Keratinocyte (primary cell): ENCODE results near the gene MT1B. TPM values are rescaled to one million over a fixed set of nuclear protein-coding genes. Genes with fewer than 3 reads are reported as not detected.

Experiments
- DNase-seq: peaks from one replicate; pipeline ENCODE4 v3.0.0-alpha.2; 2011; ENCODE audit warnings: low read depth, missing footprints, low spot score
- FAIRE-seq: peaks from 2 replicates; lab custom pipeline; 2011; peaks lifted over from hg19 to GRCh38; lab: Jason Lieb, UNC
- H2AFZ ChIP-seq: 2 replicates; pipeline ENCODE4 v1.6.0; 2012; ENCODE audit warnings: low read length, control low read depth, inconsistent platforms; ENCODE audit not compliant: control insufficient read depth
- H3K27ac ChIP-seq: 2 replicates; pipeline ENCODE4 v1.5.1; 2011; ENCODE audit warnings: low read length; ENCODE audit not compliant: control insufficient read depth, insufficient read depth
- H3K27me3 ChIP-seq: 3 replicates; pipeline ENCODE4 v1.6.0; 2011; ENCODE audit warnings: low read length; ENCODE audit not compliant: control insufficient read depth, insufficient read depth; ENCODE audit errors: extremely low read depth
- H3K36me3 ChIP-seq, 2 experiments: 2 replicates in 1 of 2; 3 replicates in 1 of 2; pipeline ENCODE4 v1.5.1; 2011; ENCODE audit warnings: low read length in 2 of 2, mild to moderate bottlenecking in 1 of 2; ENCODE audit not compliant: control insufficient read depth in 2 of 2, insufficient read depth in 2 of 2; ENCODE audit errors: extremely low read depth in 1 of 2
- H3K4me1 ChIP-seq: 3 replicates; pipeline ENCODE4 v1.5.1; 2011; ENCODE audit warnings: low read length; ENCODE audit not compliant: control insufficient read depth, insufficient read depth; ENCODE audit errors: extremely low read depth
- H3K4me2 ChIP-seq: 3 replicates; pipeline ENCODE4 v1.6.0; 2011; ENCODE audit warnings: low read depth, low read length; ENCODE audit not compliant: control insufficient read depth, insufficient read depth; ENCODE audit errors: extremely low read depth
- H3K4me3 ChIP-seq, 3 experiments: fragments of 200-600 bp in 1 of 3; sonication (generic) in 1 of 3; 2 replicates in 2 of 3; 3 replicates in 1 of 3; pipeline ENCODE4 v1.5.1; 2011 to 2016; ENCODE audit warnings: low read length in 3 of 3, mild to moderate bottlenecking in 3 of 3, control low read depth in 2 of 3, inconsistent platforms in 1 of 3, low read depth in 1 of 3, mixed read lengths in 1 of 3, mixed run types in 1 of 3, moderate library complexity in 1 of 3; ENCODE audit not compliant: control insufficient read depth in 2 of 3, insufficient read depth in 2 of 3; ENCODE audit errors: extremely low read depth in 1 of 3
- H3K79me2 ChIP-seq: 2 replicates; pipeline ENCODE4 v1.6.0; 2012; ENCODE audit warnings: low read length; ENCODE audit not compliant: control insufficient read depth, insufficient read depth
- H3K9ac ChIP-seq: 3 replicates; pipeline ENCODE4 v1.6.0; 2011; ENCODE audit warnings: low read length; ENCODE audit not compliant: control insufficient read depth, insufficient read depth; ENCODE audit errors: extremely low read depth
- H3K9me1 ChIP-seq: 3 replicates; pipeline ENCODE4 v1.6.0; 2011; ENCODE audit warnings: low read length; ENCODE audit not compliant: control insufficient read depth, insufficient read depth; ENCODE audit errors: extremely low read depth
- H3K9me3 ChIP-seq: 2 replicates; pipeline ENCODE4 v1.5.1; 2012; ENCODE audit warnings: low read depth, low read length; ENCODE audit not compliant: control insufficient read depth
- H4K20me1 ChIP-seq: 3 replicates; pipeline ENCODE4 v1.6.0; 2011; ENCODE audit warnings: low read length; ENCODE audit not compliant: control insufficient read depth, insufficient read depth; ENCODE audit errors: extremely low read depth
- EZH2 ChIP-seq: IDR thresholded peaks from one replicate; pipeline ENCODE4 v1.6.1; 2012; ENCODE audit warnings: inconsistent platforms, mild to moderate bottlenecking, low read length, moderate library complexity
- dilution Hi-C: fragments of 300-500 bp; cut with MboI; formaldehyde crosslinking; loops from one replicate; pipeline ENCODE4 v1.7.0; 2020; ENCODE audit warnings: low sequenced_read_pairs; ENCODE audit not compliant: extremely low pct_ligation_motif_present
- polyA plus RNA-seq, 5 experiments: library from polyadenylated mRNA; depleted of rRNA in 3 of 5; stranded (reverse) in 3 of 5; stranded (forward) in 1 of 5; unstranded in 1 of 5; fragments of >200 nt; gene quantifications; 1 replicate in 1 of 5; 2 replicates in 3 of 5; 3 replicates in 1 of 5; pipeline versions ENCODE4 v1.2.1 to v1.2.3, GENCODE V29; 2011 to 2012; ENCODE audit warnings: missing spikeins in 2 of 5, low read depth in 1 of 5, low replicate concordance in 1 of 5
- TF ChIP-seq, protein P1 (sequence below), 3 experiments: IDR thresholded peaks in 1 of 3; conservative IDR thresholded peaks in 1 of 3; optimal IDR thresholded peaks in 1 of 3; 2 replicates in 2 of 3; 3 replicates in 1 of 3; pipeline versions ENCODE3 to v1.5.1; 2011; ENCODE audit warnings: low read length in 3 of 3, mild to moderate bottlenecking in 3 of 3, moderate library complexity in 2 of 3, control low read depth in 1 of 3, inconsistent platforms in 1 of 3; ENCODE audit not compliant: insufficient read depth in 2 of 3; ENCODE audit errors: extremely low read depth in 1 of 3

Gene MT1B
- polyA plus RNA-seq, 1 donor (not counting 4 experiments of a cell fraction or from before 2014, with no cell fraction given): not detected

DNA sequence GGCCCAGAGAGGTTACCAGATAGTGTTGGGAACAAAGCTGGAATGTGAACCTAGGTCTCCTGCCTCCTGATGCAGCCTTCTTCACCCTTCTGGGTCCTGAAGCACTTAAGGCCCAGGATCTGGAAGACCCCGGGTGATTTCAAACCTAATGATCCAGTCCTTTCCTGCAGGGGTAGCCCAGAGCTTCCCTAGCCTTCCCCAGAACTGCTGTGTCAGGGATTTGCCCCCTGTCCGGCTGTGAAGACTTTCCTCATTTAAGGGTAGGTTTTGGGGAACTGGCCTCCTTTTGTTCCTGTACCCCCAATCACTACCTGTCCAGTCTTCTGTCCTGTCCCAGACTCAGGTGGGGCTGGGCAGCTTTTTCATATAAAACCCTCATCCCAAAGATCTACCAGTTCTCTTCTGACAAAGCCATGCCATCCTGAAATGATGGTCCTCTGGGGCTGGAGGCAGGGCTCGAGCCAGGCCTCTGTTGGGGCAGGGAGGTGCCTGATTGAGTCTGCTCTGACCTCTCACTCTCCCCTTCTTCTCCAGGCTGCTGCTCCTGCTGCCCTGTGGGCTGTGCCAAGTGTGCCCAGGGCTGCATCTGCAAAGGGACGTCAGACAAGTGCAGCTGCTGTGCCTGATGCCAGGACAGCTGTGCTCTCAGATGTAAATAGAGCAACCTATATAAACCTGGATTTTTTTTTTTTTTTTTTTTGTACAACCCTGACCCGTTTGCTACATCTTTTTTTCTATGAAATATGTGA is 31.9 kb downstream of the MT1B start:
- DNase-seq (no peak), FAIRE-seq (no peak)
- H4K20me1 ChIP-seq: no peaks in the 10 kb centered on the region
- H3K27ac ChIP-seq: no peak overlapping the region
- no peak overlapping the region for H2AFZ ChIP-seq
- peak overlapping the region; percentile 100 for H3K4me2 ChIP-seq
- H3K9me3 ChIP-seq: peaks cover 1% of the 10 kb centered on the region
- H3K27me3 ChIP-seq: no peaks in the 10 kb centered on the region
- dilution Hi-C loops: no loop called here
- H3K9ac ChIP-seq: peak overlapping the region; percentile 84
- H3K4me3 ChIP-seq: peak overlapping the region; percentile 55 to 91 (median 80)
- H3K36me3 ChIP-seq: peaks cover 0 to 3% of the 10 kb centered on the region in 2 experiments
- H3K79me2 ChIP-seq: peaks cover 4% of the 10 kb centered on the region
- H3K9me1 ChIP-seq: no peaks in the 10 kb centered on the region
- TF ChIP-seq, protein P1, sequence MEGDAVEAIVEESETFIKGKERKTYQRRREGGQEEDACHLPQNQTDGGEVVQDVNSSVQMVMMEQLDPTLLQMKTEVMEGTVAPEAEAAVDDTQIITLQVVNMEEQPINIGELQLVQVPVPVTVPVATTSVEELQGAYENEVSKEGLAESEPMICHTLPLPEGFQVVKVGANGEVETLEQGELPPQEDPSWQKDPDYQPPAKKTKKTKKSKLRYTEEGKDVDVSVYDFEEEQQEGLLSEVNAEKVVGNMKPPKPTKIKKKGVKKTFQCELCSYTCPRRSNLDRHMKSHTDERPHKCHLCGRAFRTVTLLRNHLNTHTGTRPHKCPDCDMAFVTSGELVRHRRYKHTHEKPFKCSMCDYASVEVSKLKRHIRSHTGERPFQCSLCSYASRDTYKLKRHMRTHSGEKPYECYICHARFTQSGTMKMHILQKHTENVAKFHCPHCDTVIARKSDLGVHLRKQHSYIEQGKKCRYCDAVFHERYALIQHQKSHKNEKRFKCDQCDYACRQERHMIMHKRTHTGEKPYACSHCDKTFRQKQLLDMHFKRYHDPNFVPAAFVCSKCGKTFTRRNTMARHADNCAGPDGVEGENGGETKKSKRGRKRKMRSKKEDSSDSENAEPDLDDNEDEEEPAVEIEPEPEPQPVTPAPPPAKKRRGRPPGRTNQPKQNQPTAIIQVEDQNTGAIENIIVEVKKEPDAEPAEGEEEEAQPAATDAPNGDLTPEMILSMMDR (optimal IDR thresholded peaks at IDR 0.05 in 1 of 3, IDR thresholded peaks at IDR 0.05 in 1 of 3, conservative IDR thresholded peaks at IDR 0.05 in 1 of 3; ENCODE audit: extremely low read depth in 1 of 3, insufficient read depth in 2 of 3, low read length in 3 of 3): no peak
- no peak for TF ChIP-seq EZH2
- peaks cover 33% of the 10 kb centered on the region for H3K4me1 ChIP-seq

DNA sequence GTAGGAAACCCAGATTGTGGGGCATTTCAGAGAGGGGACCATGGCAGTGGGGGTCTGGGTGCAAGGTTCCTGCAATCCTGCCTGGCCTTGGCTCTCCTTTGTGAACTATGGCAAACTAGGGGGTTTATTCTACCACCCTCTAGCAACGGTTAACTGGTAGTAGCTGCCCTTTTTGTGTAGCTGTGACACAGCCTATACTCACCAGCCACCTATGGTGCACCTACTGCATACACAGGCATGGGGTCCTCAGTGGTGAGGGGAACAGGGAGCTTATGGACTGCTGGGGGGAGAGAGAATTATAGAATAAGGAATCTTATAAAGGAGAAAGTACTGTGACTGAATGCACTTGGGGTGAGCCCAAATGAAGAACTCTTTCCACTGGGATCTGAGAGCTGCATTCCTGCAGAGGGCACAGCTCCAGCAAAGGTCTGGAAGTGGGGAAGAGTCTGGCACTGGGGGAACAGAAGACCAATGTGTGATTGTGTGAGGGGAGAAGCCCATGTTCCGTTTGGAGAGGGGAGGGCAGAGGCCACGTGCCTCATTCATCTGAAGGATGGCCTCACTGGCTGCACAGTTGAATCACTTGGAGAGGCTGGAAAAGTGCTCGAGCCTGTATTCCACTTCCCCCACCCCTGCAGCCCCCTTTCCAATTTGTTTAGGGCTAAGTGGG is 32.7 kb downstream of the MT1B start:
- dilution Hi-C loops: no loop called here
- H2AFZ ChIP-seq: no peak overlapping the region
- no peaks in the 10 kb centered on the region for H3K27me3 ChIP-seq
- H3K9me3 ChIP-seq: peaks cover 1% of the 10 kb centered on the region
- peaks cover 0 to 3% of the 10 kb centered on the region in 2 experiments for H3K36me3 ChIP-seq
- H3K79me2 ChIP-seq: peaks cover 4% of the 10 kb centered on the region
- H3K9ac ChIP-seq: no peak overlapping the region
- no peaks in the 10 kb centered on the region for H4K20me1 ChIP-seq
- DNase-seq (no peak), FAIRE-seq (peak; percentile 44)
- peak overlapping the region; percentile 100 for H3K4me2 ChIP-seq
- TF ChIP-seq EZH2: no peak
- TF ChIP-seq, protein P1 (optimal IDR thresholded peaks at IDR 0.05 in 1 of 3, IDR thresholded peaks at IDR 0.05 in 1 of 3, conservative IDR thresholded peaks at IDR 0.05 in 1 of 3; ENCODE audit: extremely low read depth in 1 of 3, insufficient read depth in 2 of 3, low read length in 3 of 3): no peak
- no peaks in the 10 kb centered on the region for H3K9me1 ChIP-seq
- H3K4me3 ChIP-seq: no peak overlapping the region
- peaks cover 38% of the 10 kb centered on the region for H3K4me1 ChIP-seq
- H3K27ac ChIP-seq: no peak overlapping the region
